ENCODE results near the gene KIF21A. TPM values are rescaled to one million over a fixed set of nuclear protein-coding genes. Genes with fewer than 3 reads are reported as not detected.

The KIF21A gene
- total RNA-seq, 4 donors from 2014 or later: 22.5 to 65.5 (median 33.5) TPM

DNA sequence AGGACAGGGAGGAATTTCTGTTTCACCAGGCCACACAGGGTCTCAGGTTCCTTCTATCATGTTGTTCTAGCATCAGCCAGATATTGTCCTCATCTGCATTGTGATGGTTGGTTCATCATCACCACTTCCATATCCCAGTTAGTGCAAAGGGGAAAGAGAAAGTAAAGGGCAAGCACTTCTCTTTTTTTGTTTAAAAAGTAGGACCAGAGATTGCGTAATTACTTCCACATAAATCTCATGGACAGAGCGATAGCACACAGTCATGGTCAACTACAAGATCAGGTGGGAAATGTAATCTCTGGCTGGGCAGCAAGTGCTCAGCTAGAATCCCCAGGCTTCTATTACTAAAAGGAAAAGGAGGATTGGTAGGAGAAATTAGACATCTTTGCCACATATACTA, 155.1 kb downstream of the KIF21A start:
- DNase-seq (ENCODE audit: low spot score) (no peak), ATAC-seq (ENCODE audit: low FRiP score) (peak; percentile 62)
- no peak for TF ChIP-seq CTCF (IDR thresholded peaks at IDR 0.05)

DNA sequence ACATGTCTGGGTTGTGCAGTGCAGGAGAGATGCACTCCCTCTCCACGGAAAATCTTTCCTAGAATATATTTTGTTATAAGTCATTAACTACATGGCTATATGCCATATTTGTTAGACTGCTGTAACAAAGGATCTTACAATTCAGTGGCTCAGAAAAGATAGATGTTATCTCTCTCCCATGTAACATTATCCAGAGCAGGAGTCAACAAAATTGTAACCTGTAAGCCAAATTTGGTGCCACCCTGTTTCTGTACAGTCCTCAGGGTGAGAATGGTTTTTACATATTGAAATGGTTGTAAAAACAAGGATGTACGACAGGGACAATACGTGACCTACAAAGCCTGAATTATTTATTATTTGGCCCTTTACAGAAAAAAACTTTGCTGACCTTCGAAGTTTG, 155.5 kb downstream of the KIF21A start:
- DNase-seq (ENCODE audit: low spot score) (no peak), ATAC-seq (ENCODE audit: low FRiP score) (no peak)
- TF ChIP-seq CTCF (IDR thresholded peaks at IDR 0.05): no peak

- DNase-seq (ENCODE audit: low spot score) (no peak), ATAC-seq (ENCODE audit: low FRiP score) (no peak)
- no peak for TF ChIP-seq CTCF (IDR thresholded peaks at IDR 0.05)
These were observed 164.5 kb downstream of the KIF21A start for GRCh38 chr12:39278426-39278825.

DNA sequence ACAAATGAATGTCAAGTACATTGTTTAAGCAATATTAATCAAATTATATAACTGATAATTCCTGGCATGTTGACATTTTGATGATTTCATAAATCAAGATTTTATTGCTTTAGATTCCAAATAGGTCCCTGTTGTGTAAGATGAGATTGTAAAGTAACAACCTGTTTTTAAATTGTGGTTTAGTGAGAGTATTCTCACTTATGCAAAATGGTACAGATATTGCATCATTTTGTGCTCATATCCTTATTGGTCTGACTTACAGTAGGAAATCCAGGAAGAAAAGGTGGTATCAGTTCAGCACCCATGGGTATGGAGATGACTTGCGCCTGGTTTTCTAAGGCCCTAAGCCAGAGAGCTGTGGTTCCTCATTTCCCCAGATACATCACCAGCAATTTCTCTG, 165.5 kb downstream of the KIF21A start:
- TF ChIP-seq CTCF (IDR thresholded peaks at IDR 0.05): no peak
- no peak for DNase-seq (ENCODE audit: low spot score)
- ATAC-seq (ENCODE audit: low FRiP score): no peak

- ATAC-seq (ENCODE audit: low FRiP score): no peak
- no peak for DNase-seq (ENCODE audit: low spot score)
- TF ChIP-seq CTCF (IDR thresholded peaks at IDR 0.05): no peak
These were observed 167.1 kb downstream of the KIF21A start for GRCh38 chr12:39275846-39276245.

DNA sequence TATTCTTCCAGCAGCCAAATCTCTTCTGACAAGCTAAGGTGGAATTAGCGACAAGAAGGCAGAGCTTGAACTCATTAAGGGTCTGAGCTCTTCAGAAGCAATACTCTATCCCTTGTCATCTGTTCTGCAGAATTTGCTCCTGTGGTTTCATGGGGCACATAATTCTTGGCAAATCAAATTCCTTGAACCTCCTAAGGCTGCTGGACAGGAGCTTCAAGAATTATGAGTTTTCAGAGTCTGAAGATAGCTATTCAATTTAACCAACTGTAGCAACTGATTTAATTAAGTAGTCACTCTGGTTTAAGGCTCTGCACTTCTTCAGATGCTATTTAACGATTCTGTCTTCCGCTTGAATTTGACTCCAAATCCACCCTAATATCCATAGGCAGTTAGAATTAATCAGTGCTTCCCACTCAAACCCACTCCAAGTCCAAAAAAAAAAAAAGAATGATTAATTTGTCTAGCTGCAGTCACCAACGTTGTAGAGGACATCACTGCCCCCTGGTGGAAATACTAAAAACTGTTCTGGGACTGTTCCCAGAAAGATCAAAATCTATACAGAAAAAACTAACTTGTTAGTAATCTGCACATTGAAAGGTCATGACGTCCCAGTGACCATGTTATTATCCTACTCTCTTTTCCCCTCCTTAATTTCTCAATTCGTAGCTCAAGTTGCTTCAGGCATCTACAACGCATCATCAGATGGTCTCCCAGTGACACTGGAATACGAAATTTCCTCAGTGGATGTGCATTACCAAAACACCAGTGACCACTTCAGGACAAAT, 169.9 kb downstream of the KIF21A start:
- DNase-seq (ENCODE audit: low spot score): no peak
- no peak for ATAC-seq (ENCODE audit: low FRiP score)
- TF ChIP-seq CTCF (IDR thresholded peaks at IDR 0.05): no peak

DNA sequence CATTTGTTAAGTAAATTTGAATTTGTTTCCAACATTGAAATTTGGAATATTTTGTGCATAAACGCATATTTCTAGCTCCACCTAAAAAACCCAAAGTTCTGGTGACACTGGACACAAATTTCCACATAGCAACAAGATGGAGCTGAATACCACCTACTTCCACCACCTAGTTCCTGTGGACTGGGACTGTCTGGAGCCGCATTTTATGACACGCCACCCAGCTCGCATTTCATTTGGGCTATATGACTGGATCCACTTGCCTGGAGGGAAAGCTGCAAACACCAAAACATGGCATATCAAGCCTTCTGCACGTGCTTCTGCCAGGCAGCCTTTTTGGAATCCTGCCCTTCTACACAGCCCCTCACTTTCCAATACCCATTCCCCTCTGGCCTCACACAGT, 173.4 kb downstream of the KIF21A start:
- no peak for ATAC-seq (ENCODE audit: low FRiP score)
- no peak for DNase-seq (ENCODE audit: low spot score)
- no peak for TF ChIP-seq CTCF (IDR thresholded peaks at IDR 0.05)
